Astrocyte (in vitro differentiated cells and primary cell): ENCODE measurements around the gene DLK1.

Experiments
- CTCF ChIP-seq: IDR thresholded peaks from 2 replicates; pipeline ENCODE4 v1.5.1; 2011; ENCODE audit warnings: low read depth, mild to moderate bottlenecking, inconsistent platforms, low read length, moderate library complexity; ENCODE audit not compliant: insufficient read depth
- EZH2 ChIP-seq: IDR thresholded peaks from 2 replicates; pipeline ENCODE4 v1.6.1; 2012; ENCODE audit warnings: mild to moderate bottlenecking, low read length, inconsistent platforms; ENCODE audit not compliant: insufficient read depth

- TF ChIP-seq CTCF (no peak), EZH2 (no peak)
Measured at GRCh38 chr14:100706860-100707259, 19.8 kb upstream of the DLK1 start.
